NCI-H2196 (cell line): ENCODE data around the gene ASTL.
"Not testable (repeated sequence)": the region's sequence is repeated elsewhere in the genome, so short reads cannot be mapped to it uniquely, and the experiment has no call there.

Experiments used
- DNase-seq: peaks from one replicate; lab custom pipeline; 2025; ENCODE audit not compliant: unreplicated experiment; lab: John Stamatoyannopoulos, UW

The ASTL gene

GRCh38 chr2:96146153-96146880 is 8.0 kb upstream of the ASTL start:
- no peak for DNase-seq

- DNase-seq, result no peak
Measured at GRCh38 chr2:96145848-96146152, 7.5 kb upstream of the ASTL start.

GRCh38 chr2:96145036-96145847 is 6.9 kb upstream of the ASTL start, which contains the start of gene DUSP2:
Gene DUSP2 (minus strand): TSS chr2:96145440. CDS start chr2:96145354, 86 bp downstream.
- peak; percentile 91 for DNase-seq

GRCh38 chr2:96144481-96145035 is 6.3 kb upstream of the ASTL start:
- no peak for DNase-seq

DNA sequence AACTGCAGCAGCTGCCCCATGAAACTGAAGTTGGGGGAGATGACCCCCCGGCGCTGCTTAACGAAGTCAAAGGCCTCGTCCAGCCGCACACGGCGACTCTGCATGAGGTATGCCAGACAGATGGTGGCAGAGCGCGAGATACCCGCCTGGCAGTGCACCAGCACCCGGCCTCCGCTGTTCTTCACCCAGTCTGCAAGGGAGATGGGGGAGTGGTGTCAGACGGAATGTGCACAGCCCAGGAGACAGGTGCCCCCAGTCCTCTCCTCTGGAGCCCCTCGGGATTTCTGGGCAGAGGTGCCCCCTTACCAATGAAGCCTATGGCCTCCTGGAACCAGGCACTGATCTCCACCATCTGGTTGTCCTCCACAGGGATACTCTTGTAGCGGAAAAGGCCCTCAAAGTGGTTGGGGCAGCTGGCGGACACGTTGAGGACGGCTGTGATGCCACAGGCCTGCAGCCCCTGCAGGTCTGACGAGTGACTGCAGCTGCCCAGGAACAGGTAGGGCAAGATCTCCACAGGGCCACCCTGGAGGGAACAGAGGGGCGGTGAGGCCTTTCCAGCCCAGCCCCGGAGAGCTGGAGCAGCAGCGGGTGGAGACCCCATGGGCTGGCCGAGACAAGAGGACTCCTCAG is 5.7 kb upstream of the ASTL start:
- peak; percentile 18 for DNase-seq

- no peak for DNase-seq
Measured at GRCh38 chr2:96143231-96143847, 5.0 kb upstream of the ASTL start.

DNA sequence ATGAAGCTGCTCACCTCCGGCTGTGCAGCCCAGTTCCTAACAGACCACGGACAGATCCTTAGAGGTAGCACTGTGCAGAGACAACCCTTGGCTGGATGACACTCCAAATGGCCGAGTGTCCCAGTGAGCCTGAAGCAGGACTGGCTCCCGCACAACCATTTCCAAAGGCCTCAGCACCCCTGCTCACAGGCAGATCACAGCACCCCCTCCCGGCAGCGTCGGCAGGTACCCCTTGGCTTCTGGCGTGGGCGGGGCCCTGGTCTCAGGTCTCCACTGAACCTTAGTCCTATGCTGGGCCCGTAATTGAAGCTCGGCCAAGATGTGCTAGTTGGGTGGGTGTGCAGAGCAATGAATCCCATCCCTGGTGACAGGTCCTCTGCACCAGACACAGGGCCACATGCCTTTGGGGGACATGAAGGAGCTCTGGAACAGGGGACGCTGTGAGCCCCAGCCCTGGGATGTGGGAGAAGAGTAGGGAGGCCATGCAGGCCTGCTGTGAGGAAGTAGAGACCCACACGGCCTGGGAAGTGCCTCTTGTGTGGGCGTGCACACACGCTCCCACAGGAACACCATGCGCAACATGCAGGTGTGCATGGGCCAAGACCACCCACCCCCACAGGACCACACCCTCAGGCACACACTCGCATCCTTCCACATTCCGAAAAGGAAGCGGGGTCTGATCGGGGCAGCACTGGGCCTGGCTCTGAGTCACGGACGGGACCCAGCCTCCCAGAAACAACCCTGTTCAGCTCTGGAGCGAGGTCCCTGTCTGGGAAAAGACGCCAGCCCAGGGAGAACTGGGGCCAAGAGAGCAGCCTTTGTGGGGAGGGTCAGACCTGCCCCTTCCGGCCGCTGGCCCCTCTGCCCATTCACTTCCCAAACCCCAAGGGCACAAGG is 4.2 kb upstream of the ASTL start:
- DNase-seq, result no peak

DNA sequence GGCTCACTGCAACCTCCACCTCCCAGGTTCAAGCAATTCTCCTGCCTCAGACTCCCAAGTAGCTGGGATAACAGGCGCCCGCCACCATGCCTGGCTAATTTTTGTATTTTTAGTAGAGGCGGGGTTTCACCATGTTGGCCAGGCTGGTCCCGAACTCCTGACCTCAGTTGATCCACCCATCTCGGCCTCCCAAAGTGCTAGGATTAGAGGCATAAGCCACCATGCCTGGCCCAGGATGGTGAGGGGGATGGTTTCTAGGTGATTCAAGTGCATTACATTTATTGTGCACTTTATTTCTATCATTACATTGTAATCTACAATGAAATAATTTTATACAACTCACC is 3.3 kb upstream of the ASTL start:
- not testable (repeated sequence) for DNase-seq

GRCh38 chr2:96140941-96141623 is 2.8 kb upstream of the ASTL start:
- no peak for DNase-seq

DNA sequence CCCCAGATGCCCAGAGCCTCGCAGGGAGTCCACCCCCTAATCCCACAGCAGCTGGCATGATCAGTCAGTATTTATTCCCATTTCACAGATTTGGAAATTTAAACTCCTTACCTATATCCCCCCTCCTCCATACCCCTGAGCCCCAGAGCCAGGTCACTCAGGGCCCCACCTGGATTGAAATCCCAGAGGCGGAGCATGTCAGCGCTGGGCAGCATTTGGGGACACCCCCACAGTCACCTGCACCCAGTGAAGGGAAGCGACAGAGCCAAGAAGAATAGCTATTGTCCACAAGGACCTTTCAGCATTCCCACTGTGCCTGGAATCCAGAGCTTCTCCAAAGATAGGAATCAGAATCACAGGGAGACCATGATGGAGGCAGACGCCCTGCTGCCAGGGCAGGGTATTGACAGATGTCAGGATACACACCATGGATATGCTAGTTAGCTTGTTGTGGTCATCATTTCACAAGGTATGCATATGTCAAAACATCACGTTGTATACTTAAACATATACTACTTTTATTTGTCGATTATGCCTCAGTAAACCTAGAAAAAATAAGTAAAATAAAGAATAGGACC is 968 bp upstream of the ASTL start:
- no peak for DNase-seq

DNA sequence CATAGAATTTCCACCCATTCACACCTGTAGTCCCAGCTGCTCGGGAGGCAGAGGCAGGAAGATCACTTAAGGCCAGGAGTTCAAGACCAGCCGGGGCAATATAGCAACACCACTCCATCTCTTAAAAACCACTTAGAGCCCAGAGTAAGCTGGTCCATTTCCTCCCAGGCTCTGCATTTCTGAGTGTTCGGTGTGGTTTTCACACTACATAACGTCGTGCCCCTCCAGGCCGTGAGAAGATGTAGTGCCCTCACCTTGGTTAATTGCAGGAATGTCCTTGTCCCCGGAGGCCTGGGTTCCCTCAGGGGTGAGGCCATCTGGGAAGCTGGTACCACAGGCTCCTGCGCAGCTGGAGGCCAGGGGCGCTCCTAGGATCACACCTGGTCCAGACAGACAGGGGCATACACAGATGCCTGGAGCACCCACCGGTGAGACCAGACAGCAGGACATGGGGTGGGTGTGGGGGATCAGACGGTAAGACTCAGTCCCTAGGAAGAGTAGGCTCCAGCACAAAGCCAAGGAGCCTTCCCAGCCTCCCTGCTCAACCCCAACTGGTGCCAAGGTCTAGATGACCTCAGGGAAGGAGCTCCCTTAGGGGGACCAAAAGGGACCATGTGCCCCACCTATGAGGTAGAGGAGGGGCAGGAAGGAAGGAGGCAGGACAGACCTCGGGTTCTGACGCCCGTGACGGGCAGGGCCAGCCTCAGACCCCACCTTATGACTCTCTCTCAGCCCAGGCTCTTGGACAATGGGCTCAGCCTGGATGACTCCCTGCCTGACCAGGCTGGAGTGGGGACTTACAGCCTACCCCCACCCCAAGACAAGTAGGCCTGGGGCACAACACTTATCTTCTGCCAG is 752 bp downstream of the ASTL start:
- DNase-seq, result no peak

DNA sequence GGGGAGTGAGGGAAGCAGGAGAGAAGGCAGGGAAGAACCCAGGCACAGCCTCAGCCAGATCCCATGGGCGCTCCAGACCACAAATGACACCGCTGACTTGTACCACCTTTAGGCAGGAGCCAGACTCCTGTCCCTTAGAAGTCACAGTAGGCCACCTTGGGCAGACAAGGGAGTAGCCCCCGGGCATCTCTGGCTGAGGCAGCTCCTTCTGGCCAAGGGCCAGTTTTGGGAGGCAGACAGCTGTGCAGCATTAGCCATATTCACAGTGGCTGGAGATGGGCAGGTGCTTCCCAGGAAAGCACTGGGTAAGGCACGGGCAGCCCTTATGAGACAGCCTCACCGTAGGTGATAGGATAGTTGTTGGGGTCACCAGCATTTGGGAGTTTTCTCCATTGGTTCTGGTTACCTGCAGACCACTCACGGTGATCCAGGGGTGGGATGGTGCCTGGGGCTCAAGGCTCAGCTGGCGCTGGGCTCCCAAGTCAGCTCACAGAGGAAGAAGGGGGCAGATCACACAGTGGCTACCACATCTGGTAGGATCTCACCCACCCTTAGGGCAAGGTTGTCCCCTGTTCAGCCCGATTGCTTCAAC is 2.1 kb downstream of the ASTL start:
- no peak for DNase-seq

DNA sequence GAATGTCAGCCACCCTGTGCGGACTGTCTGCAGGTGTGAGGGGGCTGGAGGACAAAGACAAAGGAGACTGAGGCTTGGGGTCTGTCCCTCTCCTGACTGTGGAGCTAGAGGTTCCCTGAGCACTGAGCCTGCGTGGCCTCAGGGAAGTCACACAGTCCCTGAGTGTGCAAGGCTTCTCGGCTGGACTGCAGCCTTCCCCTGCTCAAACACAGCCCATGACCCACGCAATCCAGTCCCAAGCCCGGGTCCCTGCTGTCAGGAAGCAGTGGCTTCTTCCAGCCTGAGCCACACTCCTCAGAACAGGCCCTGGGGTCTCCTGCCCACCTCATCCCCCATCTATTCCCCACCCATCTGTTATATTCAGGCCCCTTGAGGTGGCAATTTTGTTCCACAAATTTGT is 2.7 kb downstream of the ASTL start:
- no peak for DNase-seq

GRCh38 chr2:96135171-96135570 is 3.1 kb downstream of the ASTL start:
- DNase-seq, result no peak

- DNase-seq, result no peak
Measured at GRCh38 chr2:96134421-96134820, 3.9 kb downstream of the ASTL start.

- DNase-seq, result no peak
Measured at GRCh38 chr2:96131813-96132745, 6.2 kb downstream of the ASTL start.

DNA sequence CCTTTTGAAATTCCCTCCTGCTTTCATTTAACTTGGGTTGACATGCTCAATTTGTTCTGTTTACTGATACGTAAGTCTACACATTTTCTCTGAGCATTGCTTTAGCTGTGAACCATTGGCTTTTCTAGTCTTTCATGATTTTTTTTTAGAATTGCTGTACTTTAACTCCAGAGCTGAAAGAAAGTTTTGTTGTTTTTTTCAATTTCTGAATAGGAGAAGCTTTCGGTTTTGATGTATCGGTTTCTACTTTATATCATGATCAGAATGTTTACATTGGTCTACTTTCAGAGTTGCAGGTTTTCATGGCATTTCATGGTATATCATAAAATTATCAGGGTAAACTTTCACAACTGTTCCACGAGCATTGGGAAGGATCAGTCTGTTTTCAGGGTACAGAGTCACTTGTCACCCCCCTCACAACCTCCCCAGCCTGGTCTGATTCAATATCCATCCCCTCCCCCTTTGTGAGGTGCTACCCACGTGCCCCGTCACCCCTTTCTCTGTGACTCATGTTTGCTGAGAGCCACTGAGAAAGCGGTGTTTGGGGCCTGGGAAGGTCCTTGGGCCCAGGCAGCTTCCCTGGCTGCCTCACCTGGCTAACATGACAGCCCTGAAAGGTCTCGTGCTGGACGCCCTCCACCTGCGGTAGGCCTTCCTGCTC is 7.0 kb downstream of the ASTL start:
- DNase-seq, result no peak
